ENCODE results near the gene UBE2D1.

Gene UBE2D1

DNA sequence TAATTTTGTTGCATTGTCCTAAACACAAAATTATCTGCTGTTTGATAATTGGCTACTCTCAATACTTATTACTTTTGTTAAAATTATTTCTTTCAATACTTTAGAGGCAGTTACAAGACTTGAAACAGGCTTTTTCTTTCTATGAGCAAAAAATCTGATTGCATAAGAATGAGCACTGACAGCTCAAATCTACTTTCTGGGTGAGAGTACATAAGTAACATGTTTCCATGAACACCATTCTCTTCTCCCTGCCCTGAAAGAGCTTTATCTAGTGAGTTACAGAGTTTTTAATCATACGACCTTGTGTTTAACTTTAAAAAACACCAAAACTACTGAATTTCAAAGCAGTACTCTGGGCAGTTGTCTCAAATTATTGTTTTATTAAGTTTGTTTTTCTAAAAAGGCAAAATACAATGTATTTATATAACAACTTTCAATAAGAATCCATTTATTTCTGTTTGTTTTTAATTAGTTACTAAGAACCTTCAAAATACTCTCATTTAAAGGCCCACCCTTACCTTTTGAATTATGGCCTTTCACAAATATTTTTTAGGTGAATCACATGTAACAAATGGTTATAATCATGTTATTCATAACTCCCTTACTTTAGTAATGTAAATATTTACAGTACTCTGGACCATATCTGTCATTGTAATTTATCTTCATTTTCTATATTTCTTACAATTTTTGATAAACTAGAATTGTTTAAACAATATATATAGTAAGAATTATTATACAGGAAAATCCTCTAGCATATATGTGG, 27.4 kb downstream of the UBE2D1 start:
- intact Hi-C loops (cut with DNase I): no loop called here
- no peak for DNase-seq

GRCh38 chr10:58367069-58367468, 32.3 kb downstream of the UBE2D1 start:
- DNase-seq: no peak
- intact Hi-C loops (cut with DNase I): no loop called here

- no peak for DNase-seq
Measured at GRCh38 chr10:58371473-58371872, 36.7 kb downstream of the UBE2D1 start.

DNA sequence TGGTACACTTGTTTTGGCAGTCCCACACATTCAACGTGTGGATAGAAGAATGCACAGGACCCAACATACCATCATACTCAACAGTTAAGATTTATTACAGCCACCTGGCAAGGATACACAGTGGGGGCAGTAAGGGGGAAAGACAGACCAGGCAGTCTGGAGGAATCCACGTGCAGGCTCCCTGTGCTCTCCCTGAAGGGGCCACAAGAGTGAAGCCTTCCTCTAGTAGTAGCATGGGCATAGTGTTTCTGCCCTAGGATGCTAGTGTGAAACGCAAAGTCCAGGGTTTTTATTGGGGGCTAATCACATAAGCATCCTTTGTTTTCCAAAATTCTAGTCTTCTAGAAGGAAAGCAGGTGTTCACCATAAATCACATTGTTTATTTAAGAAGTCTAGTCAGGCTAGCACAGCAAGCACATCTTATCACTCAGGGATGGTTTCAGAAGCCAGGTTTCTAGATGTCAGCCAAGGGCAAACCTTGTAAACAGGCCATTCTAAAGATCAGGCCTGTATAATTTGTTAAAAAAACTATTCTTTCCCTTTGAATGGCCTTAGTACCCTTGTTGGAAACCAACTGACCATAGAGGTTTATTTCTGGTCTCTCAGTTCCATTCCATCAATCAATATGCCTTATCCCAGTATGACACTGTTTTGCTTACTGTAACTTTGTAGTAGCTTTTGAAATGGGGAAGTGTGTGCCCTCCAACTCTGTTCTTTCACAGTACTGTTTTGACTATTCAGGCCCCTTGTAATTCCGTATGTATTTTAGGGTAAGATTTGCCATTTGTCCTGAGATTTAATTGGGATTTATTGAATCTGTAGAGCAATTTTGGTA, 38.0 kb downstream of the UBE2D1 start:
- intact Hi-C loops (cut with DNase I): no loop called here
- DNase-seq: no peak

More at GRCh38 chr10:58371473-58371872, 36.7 kb downstream of the UBE2D1 start:
- intact Hi-C loops (cut with DNase I): no loop called here

DNA sequence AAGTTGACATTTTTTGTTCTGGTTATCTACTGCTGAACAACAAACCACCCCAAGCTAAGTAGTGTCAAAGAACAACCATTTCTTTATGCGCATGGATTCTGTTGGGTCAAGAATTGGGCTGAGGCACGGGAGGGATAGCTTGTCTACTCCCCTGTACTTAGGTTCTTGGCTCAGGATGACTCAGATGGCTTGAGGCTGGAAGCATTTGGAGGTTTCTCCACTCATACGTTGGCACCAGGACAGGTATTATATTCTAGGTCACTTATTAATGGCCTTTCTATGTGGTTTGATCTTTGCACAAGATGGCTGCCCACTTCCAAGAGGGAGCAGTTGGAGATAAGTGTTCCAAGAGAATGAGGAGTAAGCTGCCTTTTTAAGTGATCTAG, 38.6 kb downstream of the UBE2D1 start:
- DNase-seq: no peak
- intact Hi-C loops (cut with DNase I): no loop called here

DNA sequence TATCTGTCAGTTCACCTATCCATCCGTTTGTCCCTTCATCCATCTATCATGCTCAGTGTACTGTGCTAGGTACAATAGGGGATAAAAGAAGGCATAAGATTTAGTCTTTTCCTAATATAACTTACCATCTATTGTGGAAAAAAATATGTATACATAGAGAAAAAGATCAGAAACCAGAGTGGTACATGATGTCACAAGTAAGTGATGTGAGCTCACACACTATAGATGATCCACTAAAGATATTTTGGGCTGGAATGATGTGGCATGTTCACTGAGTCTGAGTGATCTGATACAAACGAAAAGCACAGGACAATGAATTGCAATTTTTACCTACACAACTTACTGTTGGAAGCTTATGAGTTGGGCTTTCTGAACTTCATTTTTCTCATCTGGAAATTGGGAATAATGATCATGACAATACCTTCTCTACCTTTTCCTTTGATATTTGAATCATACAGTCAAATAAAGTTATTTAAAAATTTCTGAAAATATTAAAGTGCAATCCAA, 47.7 kb downstream of the UBE2D1 start:
- intact Hi-C loops (cut with DNase I): loop anchor here (5.0 to 10.0 kb wide), 2 partner anchors 48 to 80 kb away; partner anchors contain the start of gene UBE2D1
- DNase-seq: no peak

DNA sequence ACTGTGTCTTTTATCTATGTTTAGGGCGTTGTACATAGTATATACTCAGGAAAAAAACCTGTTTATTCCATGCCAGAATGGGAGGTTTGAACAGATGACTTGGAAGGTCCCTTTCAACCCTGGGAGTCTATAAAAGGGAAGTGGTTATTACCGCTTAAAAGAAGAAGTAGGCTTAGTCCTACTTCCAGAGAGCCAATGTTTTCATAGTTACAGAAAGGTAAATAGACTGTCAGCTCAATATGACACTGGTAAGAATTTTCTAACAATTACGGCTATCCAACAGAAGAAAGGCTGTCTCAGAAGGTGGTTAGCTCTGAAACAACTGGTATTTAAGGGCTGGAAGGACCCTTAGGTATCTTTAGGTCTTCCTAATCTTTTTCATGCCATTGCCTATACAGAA, 49.3 kb downstream of the UBE2D1 start:
- no peak for DNase-seq
- intact Hi-C loops (cut with DNase I): loop anchor here (5.0 to 10.0 kb wide), 2 partner anchors 49 to 82 kb away; partner anchors contain the start of gene UBE2D1

- intact Hi-C loops (cut with DNase I): loop anchor here (5.0 to 10.0 kb wide), 2 partner anchors 50 to 82 kb away; partner anchors contain the start of gene UBE2D1
- DNase-seq: peak in 2 of 42 donors; percentile 2 to 15
Measured at GRCh38 chr10:58384544-58384998, 49.8 kb downstream of the UBE2D1 start.

- DNase-seq: peak; percentile 89 to 99 (median 95)
- intact Hi-C loops (cut with DNase I): loop anchor here (5.0 to 10.0 kb wide), 2 partner anchors 50 to 83 kb away; partner anchors contain the start of gene UBE2D1
Measured at GRCh38 chr10:58384999-58385783, 50.4 kb downstream of the UBE2D1 start, which contains the start of gene TFAM. TFAM (plus strand) TSS chr10:58385410; CDS start chr10:58385548, 138 bp downstream.

DNA sequence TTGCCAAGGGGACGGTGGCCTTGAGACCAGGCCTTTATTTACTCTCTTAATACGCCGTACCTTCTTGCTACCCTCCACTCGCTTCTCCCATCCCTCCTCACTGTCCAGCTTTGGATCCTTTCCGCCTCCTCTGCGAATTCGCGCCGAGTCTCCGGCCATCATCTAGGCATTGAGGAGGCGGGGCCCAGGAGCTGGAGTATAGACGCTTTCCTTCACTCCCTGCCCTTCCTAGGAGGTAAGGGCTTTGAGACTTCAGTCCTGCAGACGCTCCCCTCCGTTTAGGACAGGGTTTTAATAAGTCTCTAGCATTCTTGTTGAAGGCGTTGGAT, 50.9 kb downstream of the UBE2D1 start:
- peak in 22 of 42 donors; percentile 1 to 48 (median 18) for DNase-seq
- intact Hi-C loops (cut with DNase I): loop anchor here (10.0 kb wide), 1 partner anchor 51 kb away; the partner anchor contains the start of gene UBE2D1

DNA sequence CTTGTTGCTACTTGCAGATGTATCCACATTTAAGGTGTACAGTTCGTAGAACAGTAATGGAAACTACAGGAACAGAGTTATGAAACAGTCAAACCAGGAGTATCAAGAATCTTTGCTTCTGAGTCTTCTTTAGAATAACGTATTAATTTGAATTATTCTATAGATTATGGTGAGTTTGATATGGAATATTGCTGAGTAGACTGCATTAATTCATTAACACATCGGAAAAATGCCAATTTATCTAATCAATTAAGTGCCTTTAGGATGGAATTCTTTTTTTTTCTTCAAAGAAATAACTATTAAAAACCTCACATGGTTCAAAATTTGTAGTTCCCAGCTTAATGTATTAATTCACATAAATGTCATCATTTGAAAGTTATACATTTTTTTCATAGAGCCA, 54.2 kb downstream of the UBE2D1 start:
- intact Hi-C loops (cut with DNase I): loop anchor here (10.0 kb wide), 1 partner anchor 54 kb away; the partner anchor contains the start of gene UBE2D1
- DNase-seq: no peak

DNA sequence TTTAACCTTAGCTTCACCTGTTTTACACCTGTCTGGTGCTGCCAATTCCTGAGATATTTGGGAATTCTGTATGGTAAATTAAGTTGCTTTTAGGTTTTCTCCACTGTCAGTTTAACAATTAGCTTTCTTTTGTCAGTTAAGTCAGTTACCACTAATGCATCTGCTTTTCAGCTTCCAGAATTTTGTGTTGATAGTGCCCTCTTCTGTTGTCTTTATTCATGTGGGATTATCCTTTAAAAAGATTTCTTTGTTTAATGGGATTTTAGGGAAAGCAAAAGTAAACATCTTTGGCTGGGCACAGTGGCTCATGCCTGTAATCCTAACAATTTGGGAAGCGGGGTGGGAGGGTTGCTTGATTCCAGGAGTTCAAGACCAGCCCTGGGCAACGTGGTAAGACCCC, 58.5 kb downstream of the UBE2D1 start:
- intact Hi-C loops (cut with DNase I): no loop called here
- DNase-seq: no peak

DNA sequence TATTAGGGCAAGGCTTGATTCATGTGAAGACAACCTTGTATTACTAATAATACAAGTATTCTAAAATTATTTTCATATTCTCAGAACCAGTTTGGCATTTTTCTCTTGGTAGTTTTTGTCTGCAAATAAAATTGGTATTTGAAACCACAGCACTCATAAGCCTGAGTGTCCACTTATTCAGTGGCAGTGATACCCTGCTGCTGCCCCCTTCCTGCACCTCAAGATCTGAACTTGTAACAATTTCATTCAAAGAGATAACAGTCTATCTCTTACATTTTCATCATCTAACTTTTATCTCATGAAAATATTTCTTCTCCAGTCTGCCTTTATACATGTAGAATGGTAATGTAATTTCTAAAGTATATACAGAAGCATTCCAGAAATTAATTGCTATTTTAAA, 59.7 kb downstream of the UBE2D1 start:
- no peak for DNase-seq
- intact Hi-C loops (cut with DNase I): no loop called here

DNA sequence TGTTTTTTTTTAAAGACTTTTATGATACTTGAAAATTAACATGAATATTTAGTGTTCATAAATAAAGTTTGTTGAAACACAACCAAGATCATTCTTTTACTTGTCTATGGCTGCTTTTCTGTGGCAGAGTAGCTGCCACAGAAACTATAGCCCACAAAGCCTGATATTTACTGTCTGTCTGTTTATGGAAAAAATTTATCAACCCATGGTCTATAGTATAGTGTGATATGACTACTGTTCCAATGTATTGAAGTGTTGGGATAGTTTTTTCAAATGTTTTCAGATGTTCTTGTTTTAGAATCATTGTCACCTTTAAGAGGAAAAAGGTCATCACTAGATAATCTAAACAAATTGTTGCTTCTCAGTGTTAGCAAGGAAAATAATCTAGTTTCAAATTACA, 61.3 kb downstream of the UBE2D1 start:
- intact Hi-C loops (cut with DNase I): no loop called here
- no peak for DNase-seq

DNA sequence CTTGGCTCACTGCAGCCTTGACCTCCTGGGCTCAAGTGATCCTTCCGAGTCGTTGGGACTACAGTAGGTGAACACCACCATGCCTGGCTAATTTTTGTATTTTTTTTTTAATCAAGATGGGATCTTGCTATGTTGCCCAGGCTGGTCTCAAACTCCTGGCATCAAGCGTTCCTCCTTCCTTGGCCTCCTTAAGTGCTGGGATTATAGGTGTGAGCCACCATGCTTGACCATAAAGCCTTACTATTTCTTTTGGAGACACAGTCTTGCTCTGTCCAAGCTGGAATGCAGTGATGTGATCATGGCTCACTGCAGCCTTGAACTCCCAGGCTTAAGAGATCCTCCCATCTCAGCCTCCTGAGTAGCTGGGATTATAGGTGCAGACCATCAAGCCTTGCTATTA, 63.0 kb downstream of the UBE2D1 start:
- DNase-seq: no peak
- intact Hi-C loops (cut with DNase I): no loop called here

- intact Hi-C loops (cut with DNase I): no loop called here
- DNase-seq: no peak
Measured at GRCh38 chr10:58399410-58399809, 64.6 kb downstream of the UBE2D1 start.

DNA sequence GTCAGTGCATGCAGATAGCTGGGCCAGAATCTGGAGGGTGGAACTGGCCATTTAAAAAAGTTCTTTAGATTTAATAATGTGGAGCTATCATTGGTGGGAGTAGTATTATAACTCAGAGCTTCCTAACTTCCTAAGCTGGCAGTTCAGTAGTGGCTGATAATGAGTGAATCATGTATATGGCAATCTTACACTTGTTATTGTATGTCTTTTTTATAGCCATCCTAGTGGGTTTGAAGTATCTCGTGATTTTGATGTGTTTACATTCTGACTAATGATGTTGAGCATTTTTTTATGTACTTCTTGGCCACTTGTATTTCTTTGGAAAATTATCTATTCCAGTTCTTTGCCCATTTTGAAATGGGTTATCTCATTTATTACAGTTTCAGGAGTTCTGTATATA, 65.8 kb downstream of the UBE2D1 start:
- intact Hi-C loops (cut with DNase I): no loop called here
- no peak for DNase-seq

GRCh38 chr10:58404001-58404400, 69.2 kb downstream of the UBE2D1 start:
- intact Hi-C loops (cut with DNase I): no loop called here
- no peak for DNase-seq

Measured in head of caudate nucleus (tissue), 42 donors.